Mesenchymal stem cell (in vitro differentiated cells and primary cell): ENCODE measurements around the gene GALNT18.

Experiments used
- DNase-seq: peaks from one replicate; pipeline ENCODE4 v3.0.0-alpha.2; 2013
- H2AFZ ChIP-seq: one replicate; pipeline ENCODE4 v1.6.1; 2013; ENCODE audit warnings: low read depth, mild to moderate bottlenecking, control low read depth, inconsistent platforms, low read length, moderate library complexity
- H2AK5ac ChIP-seq: 2 replicates; pipeline ENCODE4 v1.6.1; 2013; ENCODE audit warnings: low read length, moderate library complexity, mild to moderate bottlenecking, inconsistent platforms; ENCODE audit not compliant: severe bottlenecking
- H2BK120ac ChIP-seq: one replicate; pipeline ENCODE4 v1.6.1; 2013; ENCODE audit warnings: low read depth, mild to moderate bottlenecking, inconsistent platforms, low read length, moderate library complexity
- H2BK12ac ChIP-seq, 2 experiments: one replicate each; pipeline ENCODE4 v1.6.1; 2013; ENCODE audit warnings: inconsistent platforms in 2 of 2, low read length in 2 of 2, mild to moderate bottlenecking in 2 of 2, moderate library complexity in 2 of 2, control low read depth in 1 of 2
- H2BK15ac ChIP-seq: one replicate; pipeline ENCODE4 v1.6.1; 2013; ENCODE audit warnings: mild to moderate bottlenecking, low read depth, inconsistent platforms; ENCODE audit not compliant: poor library complexity, severe bottlenecking
- H2BK5ac ChIP-seq: 2 replicates; pipeline ENCODE4 v1.6.1; 2013; ENCODE audit warnings: low read depth, mild to moderate bottlenecking, low read length, control low read depth, inconsistent platforms; ENCODE audit not compliant: poor library complexity, severe bottlenecking
- H3K14ac ChIP-seq, 2 experiments: one replicate each; pipeline ENCODE4 v1.6.1; 2013; ENCODE audit warnings: inconsistent platforms in 2 of 2, low read length in 2 of 2, control low read depth in 1 of 2, mild to moderate bottlenecking in 1 of 2, moderate library complexity in 1 of 2
- H3K18ac ChIP-seq, 2 experiments: one replicate each; pipeline ENCODE4 v1.6.1; 2013; ENCODE audit warnings: inconsistent platforms in 2 of 2, low read length in 2 of 2, control low read depth in 1 of 2, low read depth in 1 of 2, mild to moderate bottlenecking in 1 of 2
- H3K23ac ChIP-seq, 2 experiments: one replicate each; pipeline ENCODE4 v1.6.1; 2013; ENCODE audit warnings: inconsistent platforms in 2 of 2, low read length in 2 of 2, mild to moderate bottlenecking in 2 of 2, moderate library complexity in 2 of 2, control low read depth in 1 of 2
- H3K27ac ChIP-seq: 2 replicates; pipeline ENCODE4 v1.5.1; 2013; ENCODE audit warnings: mild to moderate bottlenecking, moderate library complexity, low read length, control low read depth, inconsistent platforms; ENCODE audit not compliant: poor library complexity, severe bottlenecking
- H3K27me3 ChIP-seq, 2 experiments: 2 replicates each; pipeline versions ENCODE4 v1.6.1 to v1.7.0; 2013; ENCODE audit warnings: low read length in 2 of 2, mild to moderate bottlenecking in 2 of 2, moderate library complexity in 2 of 2, control low read depth in 1 of 2, inconsistent platforms in 1 of 2; ENCODE audit not compliant: control insufficient read depth in 1 of 2, insufficient read depth in 1 of 2
- H3K36me3 ChIP-seq, 2 experiments: 2 replicates each; pipeline versions ENCODE4 v1.6.1 to v1.7.0; 2013; ENCODE audit warnings: low read length in 2 of 2, control low read depth in 1 of 2, inconsistent platforms in 1 of 2, low read depth in 1 of 2, mild to moderate bottlenecking in 1 of 2; ENCODE audit not compliant: insufficient read depth in 2 of 2, control insufficient read depth in 1 of 2
- H3K4ac ChIP-seq, 2 experiments: one replicate each; pipeline ENCODE4 v1.6.1; 2013; ENCODE audit warnings: inconsistent platforms in 2 of 2, low read length in 2 of 2, mild to moderate bottlenecking in 2 of 2, moderate library complexity in 2 of 2, control low read depth in 1 of 2, low read depth in 1 of 2
- H3K4me1 ChIP-seq: 2 replicates; pipeline ENCODE4 v1.6.1; 2013; ENCODE audit warnings: low read depth, low read length, control low read depth; ENCODE audit not compliant: control insufficient read depth, insufficient read depth
- H3K4me2 ChIP-seq: 2 replicates; pipeline ENCODE4 v1.6.1; 2013; ENCODE audit warnings: low read length, mild to moderate bottlenecking, inconsistent platforms; ENCODE audit not compliant: poor library complexity, severe bottlenecking
- H3K4me3 ChIP-seq, 2 experiments: 2 replicates each; pipeline versions ENCODE4 v1.5.1 to v1.7.0; 2013; ENCODE audit warnings: low read length in 2 of 2, mild to moderate bottlenecking in 2 of 2, control low read depth in 1 of 2, low read depth in 1 of 2; ENCODE audit not compliant: insufficient read depth in 1 of 2
- H3K79me1 ChIP-seq: replicated peaks from 2 replicates; pipeline ENCODE4 v1.6.1; 2013; ENCODE audit warnings: mild to moderate bottlenecking, control low read depth, low read length, inconsistent platforms; ENCODE audit not compliant: poor library complexity, severe bottlenecking
- H3K9ac ChIP-seq: 2 replicates; pipeline ENCODE4 v1.7.0; 2013; ENCODE audit warnings: mild to moderate bottlenecking, low read length, moderate library complexity
- H3K9me3 ChIP-seq: 2 replicates; pipeline ENCODE4 v1.7.0; 2013; ENCODE audit warnings: mild to moderate bottlenecking, low read length; ENCODE audit not compliant: control insufficient read depth
- H4K8ac ChIP-seq: one replicate; pipeline ENCODE4 v1.6.1; 2013; ENCODE audit warnings: inconsistent platforms, mild to moderate bottlenecking, low read length, moderate library complexity
- H4K91ac ChIP-seq: one replicate; pipeline ENCODE4 v1.6.1; 2013; ENCODE audit warnings: mild to moderate bottlenecking, low read length, inconsistent platforms
- WGBS: methylation state at CpG from one replicate; pipeline ENCODE4 v1.1.7; 2013; ENCODE audit warnings: mixed read lengths; 5-methylcytosine and 5-hydroxymethylcytosine counted together

GALNT18 gene

GRCh38 chr11:11468954-11469353 lies 152.9 kb downstream of the GALNT18 start:
- no peaks in the 10 kb centered on the region for H3K4me1 ChIP-seq
- no peak overlapping the region for H3K4me2 ChIP-seq
- no peaks in the 10 kb centered on the region for H3K79me1 ChIP-seq
- H2BK12ac ChIP-seq, result no peak overlapping the region
- H2BK120ac ChIP-seq, result no peak overlapping the region
- peaks cover 22 to 49% of the 10 kb centered on the region in 2 experiments for H3K27me3 ChIP-seq
- H3K23ac ChIP-seq, result no peak overlapping the region
- no peak overlapping the region for H3K9ac ChIP-seq
- no peak overlapping the region for H3K27ac ChIP-seq
- H3K9me3 ChIP-seq, result no peaks in the 10 kb centered on the region
- no peak overlapping the region for H2AFZ ChIP-seq
- no peak overlapping the region for H2BK5ac ChIP-seq
- H3K4me3 ChIP-seq, result no peak overlapping the region
- no peaks in the 10 kb centered on the region for H3K36me3 ChIP-seq
- H4K91ac ChIP-seq, result no peak overlapping the region
- no peak overlapping the region for H2BK15ac ChIP-seq
- no peak overlapping the region for H2AK5ac ChIP-seq
- 90% methylated on average over 6 of the region's 6 CpGs for WGBS
- no peak overlapping the region for H4K8ac ChIP-seq
- no peak overlapping the region for H3K4ac ChIP-seq
- no peak overlapping the region for H3K18ac ChIP-seq
- DNase-seq, result peak; percentile 12
- no peak overlapping the region for H3K14ac ChIP-seq

GRCh38 chr11:11467312-11467711 lies 154.5 kb downstream of the GALNT18 start:
- Histone ChIP-seq H3K9ac (no peak overlapping the region), H2AFZ (no peak overlapping the region), H2BK15ac (no peak overlapping the region), H3K14ac (no peak overlapping the region), H3K9me3 (no peaks in the 10 kb centered on the region), H3K27ac (no peak overlapping the region), H3K4me3 (no peak overlapping the region), H2AK5ac (no peak overlapping the region), H3K36me3 (no peaks in the 10 kb centered on the region), H2BK12ac (no peak overlapping the region), H3K27me3 (peaks cover 25 to 62% of the 10 kb centered on the region in 2 experiments), H3K79me1 (no peaks in the 10 kb centered on the region), H3K23ac (no peak overlapping the region), H4K91ac (no peak overlapping the region), H3K4me1 (no peaks in the 10 kb centered on the region), H3K4me2 (no peak overlapping the region), H4K8ac (no peak overlapping the region), H2BK120ac (no peak overlapping the region), H2BK5ac (no peak overlapping the region), H3K18ac (no peak overlapping the region), H3K4ac (no peak overlapping the region)
- no peak for DNase-seq
- WGBS, result 96% methylated on average over 4 of the region's 4 CpGs

GRCh38 chr11:11464555-11464954 lies 157.2 kb downstream of the GALNT18 start:
- H3K27ac ChIP-seq, result no peak overlapping the region
- no peaks in the 10 kb centered on the region for H3K4me1 ChIP-seq
- no peaks in the 10 kb centered on the region for H3K36me3 ChIP-seq
- H3K4me3 ChIP-seq, result no peak overlapping the region
- H4K8ac ChIP-seq, result no peak overlapping the region
- no peak overlapping the region for H3K18ac ChIP-seq
- no peak overlapping the region for H2BK12ac ChIP-seq
- no peak overlapping the region for H3K14ac ChIP-seq
- DNase-seq, result no peak
- no peaks in the 10 kb centered on the region for H3K79me1 ChIP-seq
- H2AFZ ChIP-seq, result no peak overlapping the region
- no peak overlapping the region for H2BK15ac ChIP-seq
- H4K91ac ChIP-seq, result no peak overlapping the region
- H3K4ac ChIP-seq, result no peak overlapping the region
- no peak overlapping the region for H2BK120ac ChIP-seq
- no peak overlapping the region for H3K23ac ChIP-seq
- H3K9me3 ChIP-seq, result peaks cover 4% of the 10 kb centered on the region
- H2BK5ac ChIP-seq, result no peak overlapping the region
- peaks cover 37 to 68% of the 10 kb centered on the region in 2 experiments for H3K27me3 ChIP-seq
- H2AK5ac ChIP-seq, result no peak overlapping the region
- H3K4me2 ChIP-seq, result no peak overlapping the region
- 69% methylated on average over 2 of the region's 2 CpGs for WGBS
- H3K9ac ChIP-seq, result no peak overlapping the region

GRCh38 chr11:11463405-11463804 lies 158.4 kb downstream of the GALNT18 start:
- Histone ChIP-seq H3K9me3 (peaks cover 4% of the 10 kb centered on the region), H3K23ac (no peak overlapping the region), H2BK5ac (no peak overlapping the region), H3K4ac (no peak overlapping the region), H4K8ac (peak overlapping the region; percentile 53), H2AFZ (no peak overlapping the region), H2BK12ac (no peak overlapping the region), H2BK15ac (no peak overlapping the region), H3K14ac (no peak overlapping the region), H3K4me1 (no peaks in the 10 kb centered on the region), H2AK5ac (no peak overlapping the region), H3K79me1 (no peaks in the 10 kb centered on the region), H3K36me3 (no peaks in the 10 kb centered on the region), H4K91ac (no peak overlapping the region), H3K4me2 (no peak overlapping the region), H3K18ac (no peak overlapping the region), H3K4me3 (no peak overlapping the region), H3K9ac (no peak overlapping the region), H3K27me3 (peaks cover 40 to 59% of the 10 kb centered on the region in 2 experiments), H2BK120ac (no peak overlapping the region), H3K27ac (no peak overlapping the region)
- peak; percentile 73 for DNase-seq
- 13% methylated on average over 9 of the region's 10 CpGs for WGBS
